HG02759 (cell line): ENCODE results near the gene ACKR1.

ENCODE experiments used
- ATAC-seq: cut with Tn5 transposase; IDR thresholded peaks from one replicate; pipeline ENCODE4 v1.9.1; 2021; ENCODE audit warnings: mild to moderate bottlenecking, moderate library complexity; ENCODE audit not compliant: unreplicated experiment

Gene ACKR1

DNA sequence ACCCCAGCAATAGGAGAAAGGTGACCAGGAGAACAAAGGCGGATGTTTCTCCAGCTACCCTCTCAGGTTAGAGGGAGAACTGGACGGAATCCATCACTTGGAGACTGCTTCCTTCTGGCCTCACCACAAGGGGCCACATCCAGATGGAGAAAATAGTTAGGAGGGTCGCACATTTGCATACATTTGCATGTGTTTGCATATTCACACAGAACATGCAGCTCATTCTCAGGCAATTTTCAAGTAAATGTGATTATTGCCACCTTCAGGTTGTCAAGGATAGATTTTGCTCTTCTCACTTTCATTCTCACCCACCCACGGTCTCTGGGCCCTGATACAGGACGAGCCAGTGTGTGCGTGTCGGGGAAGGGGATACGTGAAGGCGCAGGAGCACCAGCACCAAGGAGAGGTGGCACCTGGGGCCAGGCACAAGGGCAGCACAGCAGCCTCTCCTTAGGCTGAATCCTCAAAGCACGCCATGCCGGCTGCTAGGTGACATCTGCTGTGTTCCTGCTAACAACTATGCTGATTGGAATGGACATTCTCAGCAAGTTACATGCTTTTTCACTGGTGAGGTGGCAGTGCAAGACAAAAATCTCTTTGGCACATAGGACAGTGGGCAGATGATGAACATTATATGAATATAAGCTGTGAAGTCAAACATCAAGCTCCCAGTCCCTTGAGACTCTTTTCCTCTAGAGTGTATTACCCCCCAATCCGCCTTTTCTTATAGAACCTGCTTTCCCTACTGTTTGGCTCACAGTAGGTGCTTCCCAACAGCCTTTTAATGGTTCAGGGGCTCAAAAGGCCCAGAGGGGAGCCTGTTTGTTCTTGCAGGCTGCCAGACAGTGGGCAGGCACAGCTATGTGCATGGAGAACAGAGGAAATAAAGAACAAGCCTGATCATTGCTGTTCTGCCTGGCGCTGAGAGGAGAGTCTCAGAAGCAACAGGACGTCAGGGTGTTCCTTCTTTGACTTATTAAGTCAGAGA lies 14.3 kb downstream of the ACKR1 start:
- ATAC-seq, result no peak

GRCh38 chr1:159222075-159222865 lies 17.6 kb downstream of the ACKR1 start:
- no peak for ATAC-seq

GRCh38 chr1:159223004-159223403 lies 18.3 kb downstream of the ACKR1 start:
- no peak for ATAC-seq

GRCh38 chr1:159228554-159228953 lies 23.9 kb downstream of the ACKR1 start:
- ATAC-seq, result no peak

- no peak for ATAC-seq
Measured at GRCh38 chr1:159229260-159229885, 24.7 kb downstream of the ACKR1 start.

GRCh38 chr1:159229896-159230295 lies 25.2 kb downstream of the ACKR1 start:
- ATAC-seq, result no peak

GRCh38 chr1:159239551-159240220 lies 35.0 kb downstream of the ACKR1 start:
- peak; percentile 54 for ATAC-seq

DNA sequence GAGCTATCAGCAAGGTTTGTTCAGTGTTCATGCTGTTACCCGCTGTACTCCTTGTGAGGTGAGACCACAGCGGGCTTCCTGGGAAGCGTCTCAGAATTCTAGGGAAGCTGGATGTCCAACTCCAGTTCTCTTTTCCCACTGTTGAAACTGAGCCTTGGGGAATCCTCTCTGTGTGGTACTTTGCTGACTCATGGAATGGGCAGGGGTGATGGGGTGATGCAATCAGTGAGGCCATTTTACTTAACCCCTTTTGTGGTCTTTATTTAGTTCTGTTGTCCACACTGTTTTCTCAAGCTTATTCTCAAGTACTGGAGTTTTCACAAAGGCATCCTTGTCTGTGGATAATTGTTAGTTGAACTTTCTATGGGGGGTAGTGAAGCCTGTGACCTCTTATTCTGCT lies 42.6 kb downstream of the ACKR1 start:
- no peak for ATAC-seq

- no peak for ATAC-seq
Measured at GRCh38 chr1:159248311-159248710, 43.6 kb downstream of the ACKR1 start.

- no peak for ATAC-seq
Measured at GRCh38 chr1:159250638-159251216, 46.1 kb downstream of the ACKR1 start.
